GM19240 (cell line): Measurements from ENCODE around the gene CELA2B.
"Not testable (repeated sequence)": the region's sequence is repeated elsewhere in the genome, so short reads cannot be mapped to it uniquely, and the experiment has no call there.

Source experiments
- DNase-seq: peaks from one replicate; pipeline ENCODE4 v3.0.0; 2011; ENCODE audit warnings: low spot score; ENCODE audit not compliant: insufficient read length

CELA2B gene

DNA sequence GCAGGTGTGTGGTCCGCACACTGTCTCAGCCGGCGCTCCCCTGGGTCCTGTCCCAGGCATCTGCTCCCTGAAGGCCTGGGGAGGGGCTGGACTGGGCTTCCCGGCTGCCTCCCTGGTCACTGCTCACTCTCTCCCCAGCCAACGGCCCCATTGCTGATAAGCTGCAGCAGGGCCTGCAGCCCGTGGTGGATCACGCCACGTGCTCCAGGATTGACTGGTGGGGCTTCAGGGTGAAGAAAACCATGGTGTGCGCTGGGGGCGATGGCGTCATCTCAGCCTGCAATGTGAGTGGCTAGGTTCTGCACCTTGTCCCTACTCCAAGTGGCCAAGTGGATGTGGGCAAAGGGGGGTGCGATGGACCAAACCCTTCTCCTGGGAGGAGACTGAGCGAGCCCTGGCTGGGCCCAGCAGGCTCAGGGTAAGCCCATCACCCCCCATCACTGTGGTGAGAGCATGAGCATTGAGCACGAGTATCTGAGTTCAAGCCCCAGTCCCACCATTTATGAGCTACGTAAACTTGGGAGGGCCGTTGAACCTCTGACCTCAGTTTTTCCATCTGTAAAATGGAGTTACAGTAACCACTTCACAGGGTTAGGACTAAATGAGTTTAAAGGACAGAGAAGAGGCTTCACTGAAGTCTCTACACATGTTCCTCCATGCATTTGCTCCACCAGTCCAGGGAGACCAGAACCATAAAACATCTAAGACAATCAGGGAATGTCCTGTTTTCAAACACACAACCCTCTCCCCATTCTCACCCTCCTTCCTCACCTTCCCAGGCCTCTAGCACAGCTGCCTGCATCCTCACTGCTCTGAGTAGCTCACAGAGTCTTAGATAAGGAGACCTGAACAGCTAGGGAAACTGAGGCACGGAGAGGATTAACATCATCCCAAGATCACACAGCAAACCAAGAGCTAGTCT, 31.2 kb upstream of the CELA2B start:
- no peak for DNase-seq

DNA sequence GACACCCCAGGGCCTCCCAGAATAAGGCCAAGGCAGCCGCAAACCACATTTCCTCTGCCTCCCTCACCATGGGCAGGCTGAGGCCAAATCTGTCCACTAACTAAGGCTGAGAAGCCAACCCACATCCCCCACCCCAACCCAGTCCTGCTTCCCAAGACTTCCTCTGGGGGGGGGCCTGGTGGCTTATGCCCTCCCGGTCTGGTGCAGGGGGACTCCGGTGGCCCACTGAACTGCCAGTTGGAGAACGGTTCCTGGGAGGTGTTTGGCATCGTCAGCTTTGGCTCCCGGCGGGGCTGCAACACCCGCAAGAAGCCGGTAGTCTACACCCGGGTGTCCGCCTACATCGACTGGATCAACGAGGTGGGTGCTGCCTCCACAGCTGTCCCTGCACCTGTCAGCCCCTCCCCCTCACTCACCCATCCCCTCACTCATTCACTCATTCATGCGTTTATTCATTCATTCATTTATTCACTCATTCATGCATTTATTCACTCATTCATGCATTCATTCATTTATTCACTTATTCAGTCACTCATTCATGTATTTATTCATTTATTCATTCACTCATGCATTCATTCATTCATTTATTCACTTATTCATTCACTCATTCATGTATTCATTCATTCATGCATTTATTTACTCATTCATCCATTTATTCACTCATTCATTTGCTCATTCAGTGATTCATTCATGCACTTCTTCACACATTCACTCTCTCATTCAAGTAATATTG, 30.3 kb upstream of the CELA2B start:
- DNase-seq: no peak

DNA sequence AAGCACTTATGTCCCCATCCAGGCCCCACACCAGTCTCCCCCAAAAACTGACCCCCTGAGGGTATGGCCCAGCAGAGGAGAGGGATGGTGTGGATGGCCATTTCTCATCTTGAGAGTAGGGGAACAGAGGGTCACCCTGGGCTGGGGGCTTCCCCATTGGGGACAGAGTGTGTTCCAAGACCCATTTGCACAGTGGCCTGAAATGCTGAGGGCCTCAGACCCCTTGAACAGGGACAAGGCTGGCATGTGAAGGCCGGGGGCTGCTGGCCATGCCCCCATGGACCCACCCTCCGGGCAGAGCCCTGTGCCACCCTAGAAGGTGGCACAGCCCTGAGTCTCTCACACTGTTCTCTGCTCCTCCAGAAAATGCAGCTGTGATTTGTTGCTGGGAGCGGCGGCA, 29.7 kb upstream of the CELA2B start:
- no peak for DNase-seq

DNA sequence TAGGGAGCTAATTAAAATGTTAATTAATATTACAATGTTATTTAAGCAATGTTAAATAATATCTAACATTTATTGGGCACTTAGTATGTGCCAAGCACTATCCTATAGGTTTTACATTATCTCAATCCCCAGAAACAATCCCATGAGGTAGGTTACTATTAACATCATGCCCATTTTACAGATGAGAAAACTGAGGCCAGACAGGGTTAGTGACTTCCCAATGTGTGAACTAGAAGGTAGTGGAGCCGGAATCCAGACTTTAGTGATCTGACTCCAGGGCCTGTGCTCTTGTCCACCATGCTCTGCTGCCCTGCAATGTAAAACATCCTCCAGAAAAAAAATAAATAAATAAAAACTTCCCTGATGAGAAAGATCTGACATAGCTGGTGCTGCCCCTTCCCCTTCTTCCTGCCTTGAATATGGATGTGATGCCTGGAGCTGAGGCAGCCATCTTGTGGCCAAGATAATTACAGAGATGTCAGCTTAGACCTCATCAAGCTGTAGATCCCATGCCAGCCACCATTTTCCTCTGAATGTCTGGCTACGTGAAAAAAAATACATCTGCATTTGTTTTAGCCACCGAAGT, 26.9 kb upstream of the CELA2B start:
- no peak for DNase-seq

DNA sequence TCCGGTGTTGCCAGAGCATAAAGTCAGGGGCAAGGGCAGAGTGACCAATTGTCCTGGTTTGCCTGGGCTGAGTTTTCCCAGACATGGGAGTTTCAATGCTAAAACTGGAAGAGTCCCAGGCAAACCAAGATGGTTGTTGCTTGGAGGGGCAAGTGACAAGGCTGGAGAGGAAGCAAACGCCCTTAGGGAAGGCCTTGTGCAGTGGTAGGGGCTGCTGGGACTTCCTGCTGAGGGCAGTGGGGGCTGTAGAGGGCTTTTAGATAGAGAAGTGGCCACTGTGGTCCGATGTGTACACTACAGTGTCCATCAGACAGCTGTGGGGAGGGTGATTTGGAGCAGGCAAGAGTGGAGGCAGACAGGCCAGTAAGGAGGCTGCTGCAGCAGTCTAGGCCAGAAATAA, 26.3 kb upstream of the CELA2B start:
- no peak for DNase-seq

DNA sequence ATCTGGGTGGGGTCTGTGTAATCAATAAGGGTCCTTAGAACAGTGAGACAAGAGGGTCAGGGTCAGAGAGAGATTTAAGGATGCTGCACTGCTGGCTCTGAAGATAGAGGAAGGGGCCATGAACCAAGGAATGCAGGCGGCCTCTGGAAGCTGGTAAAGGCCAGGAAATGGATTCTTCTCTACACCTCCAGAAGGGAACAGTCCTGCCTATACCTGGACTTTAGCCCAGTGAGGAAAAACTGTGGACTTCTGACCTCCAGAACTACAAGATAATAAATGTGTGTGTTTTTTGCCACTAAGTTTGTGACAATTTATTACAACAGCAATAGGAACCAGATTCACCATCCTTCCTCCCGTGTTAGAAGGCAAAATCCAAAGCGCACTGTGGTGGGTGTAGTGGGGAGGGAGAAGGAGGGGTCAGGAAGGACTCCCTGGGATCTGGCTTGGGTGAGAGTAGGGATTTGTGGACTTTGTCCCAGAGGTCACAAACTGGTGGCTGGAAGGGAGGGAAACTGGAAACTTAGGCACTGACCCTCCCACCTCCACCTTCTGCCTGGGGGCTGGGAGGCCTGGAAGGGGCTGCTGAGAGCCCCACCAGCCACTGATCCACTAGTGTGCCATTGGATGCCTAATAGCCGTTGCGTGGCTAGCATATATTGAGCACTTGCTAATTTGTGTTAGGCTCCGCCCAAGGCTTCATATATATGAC, 24.7 kb upstream of the CELA2B start:
- no peak for DNase-seq

DNA sequence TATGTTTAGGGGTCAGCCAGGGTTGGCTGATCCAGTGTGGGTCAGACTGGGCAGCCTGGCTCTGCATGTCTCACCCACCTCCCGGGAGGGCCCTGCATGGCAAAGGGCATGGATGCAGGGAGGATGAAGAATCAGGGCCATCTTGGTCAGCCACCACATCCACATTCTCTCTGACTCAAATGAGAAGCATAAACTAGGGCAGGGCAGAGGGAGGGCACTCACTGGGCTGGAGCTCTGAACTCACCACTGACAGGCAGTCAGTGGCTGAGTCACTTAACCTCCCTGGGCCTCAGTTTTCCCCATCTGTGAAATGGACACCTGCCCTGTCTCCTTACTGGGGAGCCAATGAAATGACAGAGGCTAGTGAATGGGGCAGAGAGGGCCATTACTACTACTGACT, 23.7 kb upstream of the CELA2B start:
- DNase-seq: no peak

DNA sequence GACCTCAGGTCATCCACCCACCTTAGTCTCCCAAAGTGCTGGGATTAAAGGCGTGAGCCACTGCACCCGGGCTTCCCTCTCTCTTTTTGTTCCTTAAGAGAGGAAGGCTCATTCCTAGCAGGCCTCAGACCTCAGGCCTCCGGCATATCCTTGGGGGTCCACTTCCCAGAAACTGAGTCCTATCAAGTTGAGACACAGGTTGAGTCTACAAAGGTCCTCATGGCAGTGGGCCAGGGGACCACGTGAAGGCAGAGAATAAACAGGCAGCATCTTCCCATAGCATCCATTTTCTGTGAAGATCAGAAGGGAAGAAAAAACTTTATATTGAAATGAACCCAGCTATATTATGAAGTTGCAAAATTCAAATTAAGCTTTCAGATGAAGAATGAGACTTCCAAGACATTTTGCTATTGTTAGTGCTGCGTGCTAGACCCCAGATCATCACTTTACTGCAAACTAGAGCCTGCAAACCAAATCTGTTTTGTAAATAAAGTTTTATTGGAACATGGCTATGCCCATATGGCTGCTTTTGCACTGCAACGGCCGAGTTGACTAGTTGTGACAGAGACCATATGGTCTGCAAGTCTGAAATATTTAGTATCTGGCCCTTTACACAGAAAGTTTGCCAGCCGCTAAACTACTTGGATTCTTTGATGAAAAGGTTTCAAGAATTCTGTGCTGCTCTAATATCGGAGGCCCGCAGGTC, 22.9 kb upstream of the CELA2B start:
- DNase-seq: no peak

DNA sequence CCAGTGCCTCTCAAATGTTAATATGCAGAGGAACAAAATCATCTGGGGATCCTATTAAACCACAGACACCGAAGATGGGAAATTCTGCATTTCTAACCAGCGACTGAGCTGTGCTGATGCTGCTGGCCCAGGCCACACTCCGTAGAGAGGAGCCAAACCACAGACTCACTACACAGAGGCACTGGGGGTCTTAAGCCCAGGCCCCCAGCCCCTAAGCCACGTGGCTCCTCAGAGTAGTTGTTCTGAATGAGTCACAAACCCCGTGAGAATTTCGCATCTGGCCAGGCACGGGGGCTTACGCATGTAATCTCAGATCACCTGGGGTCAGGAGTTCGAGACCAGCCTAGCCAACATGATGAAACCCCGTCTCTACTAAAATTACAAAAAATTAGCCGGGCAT, 22.2 kb upstream of the CELA2B start:
- no peak for DNase-seq

DNA sequence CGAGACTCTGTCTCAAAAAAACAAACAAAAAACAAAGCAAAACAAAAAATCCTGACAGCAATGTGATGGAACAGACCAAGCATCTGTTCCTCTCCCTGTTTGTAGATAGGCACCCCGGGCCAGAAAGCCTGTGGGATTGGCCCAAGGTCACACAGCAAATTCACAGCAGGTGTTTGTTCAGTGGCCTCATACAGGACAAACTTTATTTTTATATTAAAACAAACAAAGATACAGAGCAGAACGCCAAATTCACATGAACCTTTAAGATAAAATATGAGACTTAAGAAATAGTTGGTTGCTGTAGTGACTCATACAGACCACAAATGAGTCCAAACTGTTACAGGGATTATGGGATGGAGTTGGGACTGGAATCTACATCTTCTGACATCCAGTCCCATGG, 21.6 kb upstream of the CELA2B start:
- DNase-seq: no peak

DNA sequence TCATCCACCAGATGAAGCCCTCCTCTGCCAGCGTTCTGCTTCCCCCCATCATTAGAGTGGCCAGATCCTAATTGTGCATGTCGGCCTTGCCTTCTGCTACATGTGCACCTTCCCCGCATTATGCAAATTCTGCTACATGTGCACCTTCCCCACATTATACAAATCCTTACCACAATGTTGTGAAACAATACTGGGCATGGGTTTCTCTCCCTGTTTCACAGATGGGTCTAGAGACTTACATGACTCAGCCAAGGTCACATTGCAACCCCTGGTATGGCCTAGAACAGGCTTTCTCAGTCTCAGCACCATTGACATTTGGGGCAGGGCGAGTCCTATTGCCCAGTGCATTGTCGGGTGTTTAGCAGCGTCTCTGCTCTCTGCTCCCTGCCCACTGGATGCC, 20.4 kb upstream of the CELA2B start:
- DNase-seq: no peak

DNA sequence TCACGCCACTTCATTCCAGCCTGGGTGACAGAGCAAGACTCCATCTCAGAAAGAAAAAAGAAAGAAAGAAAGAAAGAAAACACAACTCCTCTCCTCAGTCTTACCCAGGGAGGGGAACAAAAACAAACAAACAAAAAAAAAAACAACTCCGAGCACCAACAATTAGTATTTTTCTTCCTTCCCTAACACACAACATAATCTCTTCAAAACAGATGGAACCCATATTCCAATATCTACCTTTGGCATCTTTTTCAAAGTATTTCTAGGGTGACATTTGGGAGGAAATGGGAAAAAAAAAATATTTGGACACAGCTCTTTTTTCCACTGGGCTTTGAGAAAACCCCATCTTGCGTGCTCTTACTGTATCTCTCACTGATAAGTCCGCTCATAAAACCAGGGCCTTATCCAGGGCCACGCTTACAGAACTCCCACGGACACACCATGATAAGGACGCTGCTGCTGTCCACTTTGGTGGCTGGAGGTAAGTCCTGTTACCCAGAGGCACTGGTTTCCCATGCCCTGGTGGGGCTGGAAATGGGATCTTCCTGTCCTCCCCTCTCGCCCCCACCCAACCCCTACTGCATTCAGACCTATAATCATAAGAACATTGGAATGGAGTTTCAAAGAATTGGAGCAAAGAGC, 19.5 kb upstream of the CELA2B start, which contains the start of gene CELA2A:
TSS of gene CELA2A (plus strand) at position 420 of the 642 bp plus-strand sequence. CDS start at position 442, 22 bp downstream.
- no peak for DNase-seq

DNA sequence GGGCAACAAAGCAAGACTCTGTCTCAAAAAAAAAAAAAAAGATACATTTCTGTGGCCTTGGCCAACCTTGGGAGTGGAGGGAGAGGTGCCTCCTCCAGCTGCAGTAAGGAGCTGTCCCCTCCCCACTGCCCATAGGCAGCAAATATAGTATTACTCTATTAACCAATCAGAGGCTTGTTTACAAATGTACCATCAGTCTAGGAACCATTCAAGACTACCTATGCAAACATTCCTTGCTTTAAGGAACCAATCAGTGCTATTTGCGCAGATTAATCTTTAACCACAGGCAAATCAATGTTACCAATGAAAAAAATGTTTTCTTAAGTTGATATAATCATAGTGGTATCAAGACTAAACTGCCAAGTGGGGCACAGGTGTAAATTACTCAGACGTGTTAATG, 18.3 kb upstream of the CELA2B start:
- no peak for DNase-seq

DNA sequence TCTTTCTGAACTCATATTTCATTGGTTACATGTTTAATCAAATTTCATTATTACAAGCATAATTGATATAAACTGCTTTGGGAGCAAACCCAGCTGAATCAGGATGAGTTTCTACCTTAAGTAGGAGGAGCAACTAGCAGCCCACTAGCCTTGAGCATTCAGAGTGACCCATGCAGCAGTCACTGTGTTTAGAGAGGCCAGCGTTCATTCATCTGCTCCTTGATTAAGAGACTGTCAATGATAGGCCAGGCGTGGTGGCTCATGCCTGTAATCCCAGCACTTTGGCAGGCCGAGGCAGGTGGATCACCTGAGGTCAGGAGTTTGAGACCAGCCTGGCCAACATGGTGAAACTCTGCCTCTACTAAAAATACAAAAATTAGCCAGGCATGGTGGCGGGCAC, 17.5 kb upstream of the CELA2B start:
- not testable (repeated sequence) for DNase-seq

DNA sequence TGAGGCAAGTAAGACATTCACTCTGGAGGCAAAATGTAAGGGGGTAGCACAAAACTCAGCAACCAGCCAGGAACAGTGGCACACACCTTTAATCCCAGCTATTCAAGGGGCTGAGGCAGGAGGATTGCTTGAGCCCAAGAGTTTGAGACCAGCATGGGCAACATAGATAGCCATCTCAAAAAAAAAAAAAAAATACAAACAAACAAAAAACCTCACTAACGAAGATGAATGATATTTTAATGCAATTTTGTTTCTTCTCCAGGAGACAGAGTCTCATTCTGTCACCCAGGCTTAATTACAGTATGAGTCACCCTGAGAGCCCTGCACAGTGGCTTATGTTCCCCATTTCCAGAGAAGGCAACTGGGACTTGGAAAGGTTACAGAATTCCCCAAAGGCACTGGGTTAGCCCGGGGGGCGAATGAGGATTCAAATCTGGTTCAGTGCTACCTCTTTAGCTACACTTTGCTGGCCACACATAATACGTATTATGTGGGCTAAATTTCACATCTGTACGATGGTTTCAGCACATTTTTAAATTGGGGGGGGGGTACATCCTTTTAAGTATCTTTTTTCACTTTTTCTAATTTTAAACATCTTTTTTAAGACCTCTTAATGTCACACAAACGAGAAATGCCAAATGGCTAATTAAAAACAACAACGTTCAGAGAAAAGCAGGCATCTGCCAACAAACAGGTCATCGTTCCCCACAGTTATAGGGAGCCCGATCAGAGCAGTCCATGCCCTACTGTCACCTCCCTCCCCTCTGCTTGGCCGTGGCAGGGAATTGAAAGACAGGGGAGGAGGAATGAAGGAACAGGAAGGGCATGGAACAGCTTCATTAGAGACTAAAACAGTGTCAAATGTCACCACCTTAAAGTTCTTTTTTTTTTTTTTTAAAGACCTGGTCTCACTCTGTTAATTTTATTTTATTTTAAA, 15.9 kb upstream of the CELA2B start:
- DNase-seq: no peak

DNA sequence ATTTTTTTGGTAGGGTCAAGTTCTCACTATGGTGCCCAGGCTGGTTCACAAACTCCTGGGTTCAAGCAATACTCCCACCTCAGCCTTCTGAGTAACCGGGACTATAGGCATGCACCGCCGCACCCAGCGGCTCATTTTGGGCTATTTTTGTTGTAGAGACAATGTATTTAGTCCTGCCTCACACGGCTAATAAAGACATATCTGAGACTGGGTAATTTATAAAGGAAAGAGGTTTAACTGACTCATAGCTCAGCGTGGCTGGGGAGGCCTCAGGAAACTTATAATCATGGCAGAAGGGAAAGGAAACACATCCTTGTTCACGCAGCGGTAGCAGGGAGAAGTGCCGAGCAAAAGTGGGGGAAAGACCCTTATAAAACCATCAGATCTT, 15.2 kb upstream of the CELA2B start:
- DNase-seq: no peak

DNA sequence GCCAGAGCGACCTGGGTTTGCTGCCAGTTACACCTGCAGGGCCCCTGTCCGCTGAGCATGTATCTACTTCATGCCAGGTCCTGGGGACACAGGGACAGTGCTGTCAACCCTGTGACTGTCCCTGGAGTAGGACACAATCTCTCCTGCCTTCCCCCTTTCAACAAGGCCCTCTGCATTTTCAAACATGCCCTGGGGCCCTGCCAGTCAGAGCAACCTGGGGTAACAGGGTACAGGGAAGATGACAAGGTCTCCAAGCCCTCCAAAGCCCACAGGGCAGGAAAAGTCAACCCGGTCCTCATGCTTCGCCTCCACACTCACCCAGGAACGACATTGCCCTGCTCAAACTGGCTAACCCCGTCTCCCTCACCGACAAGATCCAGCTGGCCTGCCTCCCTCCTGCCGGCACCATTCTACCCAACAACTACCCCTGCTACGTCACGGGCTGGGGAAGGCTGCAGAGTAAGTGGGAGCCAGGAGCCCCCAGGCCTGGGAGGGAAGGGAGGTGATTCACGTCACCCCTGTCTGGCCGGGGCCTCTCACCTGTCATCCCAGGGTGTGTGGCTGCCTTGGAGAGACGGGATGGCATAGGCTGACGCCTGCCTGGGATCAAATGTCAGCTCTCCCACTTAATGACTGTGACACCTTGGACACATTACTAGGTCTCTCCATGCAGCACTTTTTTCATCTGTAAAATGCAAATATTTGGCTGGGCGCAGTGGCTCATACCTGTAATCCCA, 12.7 kb upstream of the CELA2B start:
- DNase-seq: not testable (repeated sequence)

DNA sequence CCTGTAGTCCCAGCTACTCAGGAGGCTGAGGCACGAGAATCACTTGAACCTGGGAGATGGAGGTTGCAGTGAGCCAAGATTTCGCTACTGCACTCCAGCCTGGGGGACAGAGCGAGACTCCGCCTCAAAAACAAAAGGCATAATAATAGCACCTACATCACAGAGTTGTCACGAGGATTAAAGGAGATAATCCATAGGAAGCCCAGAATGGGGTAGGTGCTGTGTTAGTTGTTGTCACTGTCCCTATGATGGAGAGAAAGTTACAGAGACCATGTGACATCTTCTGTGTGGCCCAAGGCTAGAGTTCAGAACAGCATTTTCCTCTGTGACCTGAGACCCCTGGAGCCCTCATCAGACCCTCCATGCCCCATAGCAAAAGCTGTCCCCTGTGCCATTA, 12.0 kb upstream of the CELA2B start:
- DNase-seq: not testable (repeated sequence)

DNA sequence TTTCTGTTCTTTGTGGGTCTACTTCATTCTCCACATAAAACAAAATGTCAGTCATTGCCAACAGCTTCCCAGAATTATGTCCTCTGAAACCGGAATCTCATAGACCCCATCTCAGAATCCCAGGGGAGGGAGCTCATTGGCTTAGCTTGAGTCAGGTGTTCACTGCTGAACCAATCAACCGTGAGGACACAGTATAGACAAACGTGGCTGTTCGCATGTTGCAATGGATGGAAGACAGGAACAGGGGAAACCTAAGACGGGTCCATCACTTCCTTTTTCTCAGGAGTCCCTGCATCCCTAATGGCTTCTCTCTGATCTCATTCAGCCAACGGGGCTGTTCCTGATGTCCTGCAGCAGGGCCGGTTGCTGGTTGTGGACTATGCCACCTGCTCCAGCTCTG, 10.2 kb upstream of the CELA2B start:
- DNase-seq: no peak
